Stimulated activated CD8-positive, alpha-beta memory T cell treated with anti-CD3 and anti-CD28 coated beads, Interleukin-7, amount 100 ng/mL, for 4 hours (primary cell): Measurements from ENCODE around the gene OPCML.

Experiments
- DNase-seq, 2 donors: peaks; one replicate each; pipeline ENCODE4 v3.0.0-alpha.2; 2020; ENCODE audit warnings: low read depth in 2 of 2

The OPCML gene

DNA sequence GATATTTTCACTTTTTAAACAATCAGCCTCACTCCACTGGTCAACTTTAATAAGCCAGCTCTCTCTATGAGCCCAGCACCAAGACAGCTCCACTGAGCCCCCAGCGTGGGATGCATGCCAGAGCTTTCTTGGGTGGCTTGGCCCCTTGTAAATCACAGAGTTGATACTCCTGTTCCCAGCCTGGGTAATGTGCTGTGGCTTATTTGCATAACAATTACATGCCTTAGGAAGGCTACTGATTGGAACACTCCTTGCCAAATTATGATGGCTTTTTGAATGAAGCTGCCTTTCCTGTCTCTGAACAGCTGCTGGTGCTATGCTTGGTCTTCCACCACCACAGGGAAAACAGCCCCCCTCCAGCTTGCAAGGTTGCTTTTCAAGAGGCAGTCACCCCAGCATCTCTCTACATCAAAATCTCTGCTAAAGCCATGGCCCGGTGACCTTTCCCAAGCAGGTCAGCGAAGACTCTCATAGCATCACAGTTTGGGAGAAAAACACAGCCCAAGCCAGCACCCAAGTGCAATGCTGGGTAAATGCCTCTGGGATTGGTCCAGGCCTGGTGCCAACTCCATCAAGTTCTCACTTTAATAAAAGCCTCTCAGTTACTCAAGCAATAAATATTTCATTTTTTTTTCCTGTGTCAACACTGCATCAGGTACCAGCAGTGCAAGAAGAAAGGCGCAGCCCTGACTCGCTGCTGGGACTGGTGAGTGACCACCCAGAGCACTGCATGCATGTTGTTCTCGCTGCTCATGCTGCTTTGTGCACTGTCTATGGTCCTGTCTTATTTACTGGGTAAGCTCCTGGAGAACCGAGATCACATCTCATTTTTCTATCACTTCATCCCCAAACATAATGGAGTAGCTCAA lies 549.3 kb downstream of the OPCML start:
- DNase-seq: no peak

DNA sequence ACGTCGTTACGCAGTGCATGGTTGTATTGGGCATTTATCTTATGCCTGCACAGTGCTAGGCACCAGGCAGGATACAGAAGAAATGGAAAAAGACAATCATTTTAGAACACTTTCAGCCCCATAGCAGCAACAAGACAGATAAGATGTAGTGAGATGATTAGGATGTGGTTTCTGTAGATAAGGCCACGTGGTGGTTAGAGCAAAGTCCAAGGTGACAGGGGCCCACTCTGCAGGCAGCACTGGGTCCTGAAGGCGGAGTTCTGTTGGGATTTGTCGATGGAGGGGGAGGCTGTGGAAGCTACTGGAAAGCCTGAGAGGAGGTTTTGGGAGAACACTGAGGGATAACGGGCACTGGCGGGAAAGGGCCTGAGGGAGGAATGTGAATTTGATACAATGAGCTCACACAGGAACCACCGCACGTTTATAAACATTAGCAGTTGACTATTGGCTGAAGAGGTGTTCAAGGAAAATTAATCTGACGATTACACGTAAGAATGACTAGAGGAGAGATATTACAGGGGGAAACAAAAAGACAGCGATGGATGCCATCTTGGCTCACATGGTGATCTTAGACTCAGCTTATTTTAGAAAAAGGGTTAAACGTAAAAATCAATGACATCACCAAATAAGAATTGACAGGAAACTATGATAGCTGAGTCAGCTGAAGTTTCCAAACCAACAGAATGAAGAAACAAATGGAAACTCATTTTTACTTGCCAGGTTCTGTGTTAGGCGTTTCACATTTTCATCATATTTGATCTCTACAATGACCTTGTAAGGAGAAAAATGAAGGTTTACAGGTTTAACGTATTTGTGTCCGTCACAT lies 551.0 kb downstream of the OPCML start:
- DNase-seq: no peak

DNA sequence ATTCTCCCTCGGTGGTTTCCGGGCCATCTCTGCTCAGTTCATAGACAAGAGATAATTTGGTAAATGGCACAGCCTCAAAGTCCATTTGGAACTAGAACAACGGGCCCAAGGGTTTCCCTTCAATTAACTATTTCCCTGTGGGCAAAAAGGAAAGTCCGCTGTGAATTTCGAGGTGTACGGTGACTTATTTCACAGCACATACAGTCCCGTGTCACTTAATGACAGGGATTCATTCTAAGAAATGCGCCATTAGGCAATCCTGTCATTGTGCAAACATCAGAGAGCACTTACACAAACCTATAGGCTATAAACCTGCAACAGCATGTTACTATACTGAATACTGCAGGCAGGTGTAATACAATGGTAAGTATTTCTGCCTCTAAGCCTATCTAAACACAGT lies 551.6 kb downstream of the OPCML start:
- no peak for DNase-seq

- no peak for DNase-seq
Observed at GRCh38 chr11:132977746-132978145, 554.6 kb downstream of the OPCML start.

DNA sequence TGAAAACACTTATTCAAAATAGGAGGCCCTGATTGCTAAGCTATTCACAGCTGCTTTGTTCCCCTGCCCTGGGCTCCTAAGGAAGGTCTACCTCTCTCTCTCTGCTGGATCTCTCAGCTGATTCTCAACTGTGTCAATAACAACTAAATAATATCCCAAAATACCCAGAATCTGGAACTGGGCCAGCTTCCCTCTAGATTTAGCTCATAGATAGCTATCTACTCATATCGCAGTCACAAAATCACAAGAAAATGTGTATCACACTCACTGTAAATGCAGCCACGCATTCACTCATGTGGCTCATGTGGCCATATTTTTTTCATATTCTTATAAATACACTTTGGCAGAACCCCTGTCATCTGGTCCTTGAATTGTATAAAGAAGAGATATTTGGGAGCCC lies 555.1 kb downstream of the OPCML start:
- no peak for DNase-seq

DNA sequence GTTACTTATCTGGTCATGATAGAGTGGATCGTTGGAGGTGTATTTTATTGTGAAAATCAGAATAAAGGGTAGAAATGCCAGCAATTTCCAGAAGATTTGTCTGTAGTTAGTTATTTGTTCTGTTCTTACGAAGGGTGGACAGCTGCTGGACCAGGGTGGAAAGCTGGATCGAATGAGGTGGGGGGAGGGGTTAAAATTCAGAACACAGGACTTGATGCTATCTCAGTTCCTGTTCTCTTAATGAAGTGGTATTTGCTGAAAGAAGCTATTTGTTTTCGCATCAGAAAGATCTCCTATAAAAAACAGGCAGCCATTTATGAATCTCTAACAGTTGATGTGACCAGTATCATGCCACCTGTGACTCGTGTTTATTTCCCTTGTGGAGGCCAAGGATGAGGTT lies 556.2 kb downstream of the OPCML start:
- no peak for DNase-seq

DNA sequence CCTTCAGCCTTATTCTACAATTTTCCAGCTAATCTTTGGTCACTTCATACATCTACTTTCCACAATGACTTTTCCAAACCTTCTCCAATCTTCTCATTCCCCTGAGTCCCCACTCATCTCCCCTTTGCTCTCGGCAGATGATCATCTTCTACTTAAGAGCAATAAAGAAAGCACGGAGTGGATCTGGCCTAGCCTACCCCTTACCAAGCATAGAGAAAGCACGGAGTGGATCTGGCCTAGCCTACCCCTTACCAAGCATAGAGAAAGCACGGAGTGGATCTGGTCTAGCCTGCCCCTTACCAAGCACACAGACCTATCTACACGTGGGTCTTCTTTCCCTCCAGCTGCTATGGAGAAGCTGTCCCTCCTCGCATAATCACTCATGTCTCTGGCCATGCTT lies 558.6 kb downstream of the OPCML start:
- DNase-seq: no peak

DNA sequence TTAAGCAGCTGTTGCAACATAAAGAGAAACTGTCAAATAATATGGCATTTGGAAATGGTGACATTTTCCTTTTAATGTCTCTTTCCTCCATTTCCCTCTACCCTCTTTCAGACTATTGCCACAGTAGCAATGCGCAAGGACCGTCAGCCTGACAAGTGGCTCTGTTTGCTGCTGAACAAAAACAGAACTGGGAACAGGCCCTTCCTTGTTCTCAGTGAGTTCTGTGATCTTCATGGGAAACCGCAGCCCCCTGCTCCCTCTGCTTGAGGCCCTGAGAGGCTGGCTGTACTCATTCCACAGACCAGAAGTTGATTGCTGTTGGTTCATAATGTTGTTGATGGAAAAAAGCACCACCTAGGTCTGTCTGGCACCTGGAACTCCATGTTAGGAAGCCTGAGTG lies 559.7 kb downstream of the OPCML start:
- DNase-seq: no peak

DNA sequence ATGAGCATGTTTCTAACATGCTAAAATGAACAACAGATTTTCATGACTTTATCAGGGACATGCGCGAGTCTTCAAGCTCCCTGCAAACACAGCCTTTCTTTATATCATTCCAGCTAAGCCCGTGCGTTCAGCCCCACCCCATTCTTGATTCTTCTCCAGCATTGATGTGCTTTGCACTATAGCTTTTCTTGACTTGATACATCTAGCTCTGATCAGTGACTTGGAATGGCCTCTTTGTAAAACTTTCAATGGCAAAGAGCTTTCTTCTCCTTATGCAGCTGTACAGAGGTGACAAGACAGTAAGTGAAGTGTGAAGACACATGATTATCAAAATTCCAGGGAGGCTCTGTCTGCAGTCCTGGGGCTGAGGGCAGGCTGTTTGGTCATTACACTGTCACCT lies 561.0 kb downstream of the OPCML start:
- no peak for DNase-seq

GRCh38 chr11:132969892-132970291 lies 562.4 kb downstream of the OPCML start:
- no peak for DNase-seq

GRCh38 chr11:132962041-132962440 lies 570.3 kb downstream of the OPCML start:
- DNase-seq: no peak

DNA sequence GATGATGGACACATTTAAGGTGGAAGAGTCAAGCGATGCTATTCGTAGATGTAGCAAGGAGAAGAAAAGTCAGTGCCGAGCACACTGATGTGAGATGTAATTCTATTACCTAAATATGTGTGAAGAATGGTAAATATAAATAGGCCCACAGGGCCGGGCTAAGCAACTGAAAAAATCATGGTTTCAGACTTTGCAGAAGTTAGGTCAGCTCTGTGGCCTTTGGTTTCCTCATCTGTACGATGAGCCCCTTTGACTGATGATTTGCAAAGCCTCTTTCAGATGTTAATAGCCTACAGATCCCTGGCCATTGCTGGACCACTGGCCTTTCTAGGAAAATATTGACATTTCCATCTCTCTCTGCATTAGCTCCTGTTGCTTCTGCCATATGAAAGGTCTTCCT lies 570.8 kb downstream of the OPCML start:
- DNase-seq: no peak

GRCh38 chr11:132960273-132961078 lies 571.8 kb downstream of the OPCML start:
- DNase-seq: no peak

DNA sequence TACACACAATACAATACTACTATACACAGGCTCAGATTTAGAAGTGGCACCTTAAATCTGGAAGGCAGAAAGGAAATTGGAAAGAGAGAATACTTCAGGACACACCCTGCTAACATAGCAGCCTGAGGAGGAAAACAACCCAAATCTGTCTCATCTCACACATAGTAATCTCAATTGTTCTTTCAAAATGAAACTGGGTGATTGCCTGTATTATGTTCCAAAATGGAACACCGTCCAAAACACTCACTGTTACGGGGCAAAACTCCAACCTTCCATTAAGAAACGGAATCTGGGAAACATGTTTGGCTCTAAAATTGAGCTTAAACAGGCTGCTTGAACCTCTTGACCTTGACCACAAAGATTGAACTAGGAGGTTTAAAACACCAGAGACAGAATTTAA lies 572.6 kb downstream of the OPCML start:
- DNase-seq: no peak

- DNase-seq: no peak
Observed at GRCh38 chr11:132957881-132958280, 574.4 kb downstream of the OPCML start.

- DNase-seq: no peak
Observed at GRCh38 chr11:132948252-132948651, 584.0 kb downstream of the OPCML start.

DNA sequence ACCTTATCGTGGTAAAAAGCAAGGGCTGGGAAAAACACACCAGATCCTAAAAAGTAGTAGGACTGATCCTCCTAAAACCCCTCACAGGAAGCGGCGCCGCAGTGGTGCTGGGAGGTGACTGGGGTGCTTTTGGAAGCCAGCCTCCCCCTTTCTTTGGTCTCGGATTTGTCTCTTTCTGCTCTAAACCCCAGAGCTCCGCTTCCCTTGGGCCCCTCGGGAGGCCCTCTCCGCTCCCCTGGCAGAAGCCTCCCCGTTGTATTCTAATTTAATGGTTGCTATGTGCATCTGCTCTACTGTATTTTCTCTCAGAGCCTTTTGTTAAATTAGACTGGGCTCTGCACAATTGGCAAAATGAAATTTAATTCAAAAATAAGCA lies 587.7 kb downstream of the OPCML start:
- DNase-seq: no peak

DNA sequence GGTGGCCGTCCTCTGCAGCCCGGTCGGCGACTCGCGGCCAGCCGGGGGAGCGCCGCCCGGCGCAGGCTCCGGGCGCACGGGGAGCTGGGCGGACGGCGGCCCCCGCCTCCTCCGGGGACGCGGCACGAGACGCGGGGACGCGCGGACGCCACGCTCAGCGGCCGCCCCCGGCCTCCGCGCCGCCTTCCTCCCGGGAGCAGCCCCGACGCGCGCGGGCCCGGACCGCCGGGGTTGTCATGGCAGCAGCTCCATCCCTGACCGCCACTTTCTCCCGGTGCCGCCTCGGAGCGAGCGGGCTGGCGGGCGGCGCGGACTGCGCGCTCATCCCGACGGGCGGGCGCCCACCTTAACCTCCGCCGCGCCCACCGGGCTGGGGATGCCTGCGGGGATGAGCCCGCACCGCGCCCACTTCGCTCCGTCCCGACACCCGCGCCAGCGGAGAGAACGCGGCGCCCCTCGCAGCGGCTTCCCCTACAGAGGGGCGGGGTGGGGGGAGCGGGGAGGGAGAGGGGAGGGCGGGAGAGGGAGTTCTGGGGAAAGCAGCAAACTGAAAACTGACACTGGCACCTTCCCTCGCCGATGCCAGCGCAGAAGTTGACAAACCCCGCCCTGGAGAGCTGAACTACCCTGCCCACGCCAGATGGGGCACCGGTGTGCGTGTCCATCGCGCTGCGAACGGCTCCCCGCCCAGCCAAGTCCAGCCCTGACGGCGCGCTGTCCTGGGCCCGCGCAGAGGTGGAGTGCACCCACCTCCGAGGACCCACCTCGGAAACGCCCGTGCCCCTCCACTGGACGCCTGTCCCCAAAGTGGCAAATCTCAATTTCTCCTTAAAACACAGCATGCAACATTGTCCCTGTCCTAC lies 588.4 kb downstream of the OPCML start:
- DNase-seq: no peak

- no peak for DNase-seq
Observed at GRCh38 chr11:132943357-132943705, 589.0 kb downstream of the OPCML start.

GRCh38 chr11:132942611-132943356 lies 589.5 kb downstream of the OPCML start:
- DNase-seq: no peak

- DNase-seq: no peak
Observed at GRCh38 chr11:132941761-132942160, 590.5 kb downstream of the OPCML start.
